ENCODE results near the gene PRRG4. TPM values are rescaled to one million over a fixed set of nuclear protein-coding genes. Genes with fewer than 3 reads are reported as not detected.
A peak's percentile ranks its signal among the peaks of the same experiment; 100 is the strongest.

PRRG4 gene
- total and polyA plus RNA-seq, 2 experiments from 2014 or later, result 3.0 to 12.1 TPM

GRCh38 chr11:32786811-32787210 lies 42.9 kb upstream of the PRRG4 start:
- Histone ChIP-seq H4K20me1 (ENCODE audit: insufficient read depth, poor library complexity, severe bottlenecking) (no peaks in the 10 kb centered on the region), H3K79me2 (no peaks in the 10 kb centered on the region), H3K4me3 (no peak overlapping the region), H3K9me3 (ENCODE audit: low read depth) (no peaks in the 10 kb centered on the region), H3K36me3 (replicated peaks; ENCODE audit: insufficient read depth, low read depth) (no peaks in the 10 kb centered on the region), H2AFZ (no peak overlapping the region), H3K4me2 (no peak overlapping the region), H3K27ac (no peak overlapping the region), H3K4me1 (ENCODE audit: insufficient read depth) (no peaks in the 10 kb centered on the region), H3K27me3 (no peaks in the 10 kb centered on the region), H3K9me2 (replicated peaks; ENCODE audit: insufficient read depth) (no peaks in the 10 kb centered on the region)
- no peak for DNase-seq (ENCODE audit: low spot score)
- TF ChIP-seq EZH2phosphoT487 (IDR thresholded peaks at IDR 0.05; ENCODE audit: low read depth, severe bottlenecking, unreplicated experiment), result no peak
- TF ChIP-seq EZH2 (IDR thresholded peaks at IDR 0.05; ENCODE audit: borderline replicate concordance), result no peak
- no peak for TF ChIP-seq CTCF (IDR thresholded peaks at IDR 0.05; ENCODE audit: poor library complexity)

GRCh38 chr11:32790916-32791315 lies 38.8 kb upstream of the PRRG4 start:
- no peak for TF ChIP-seq CTCF (IDR thresholded peaks at IDR 0.05; ENCODE audit: poor library complexity)
- TF ChIP-seq EZH2phosphoT487 (IDR thresholded peaks at IDR 0.05; ENCODE audit: low read depth, severe bottlenecking, unreplicated experiment), result no peak
- no peak for TF ChIP-seq EZH2 (IDR thresholded peaks at IDR 0.05; ENCODE audit: borderline replicate concordance)
- no peaks in the 10 kb centered on the region for H3K79me2 ChIP-seq
- H3K4me1 ChIP-seq (ENCODE audit: insufficient read depth), result no peaks in the 10 kb centered on the region
- no peak overlapping the region for H3K4me3 ChIP-seq
- no peaks in the 10 kb centered on the region for H3K36me3 ChIP-seq (replicated peaks; ENCODE audit: insufficient read depth, low read depth)
- H2AFZ ChIP-seq, result no peak overlapping the region
- H3K27me3 ChIP-seq, result no peaks in the 10 kb centered on the region
- no peaks in the 10 kb centered on the region for H3K9me2 ChIP-seq (replicated peaks; ENCODE audit: insufficient read depth)
- no peaks in the 10 kb centered on the region for H3K9me3 ChIP-seq (ENCODE audit: low read depth)
- H4K20me1 ChIP-seq (ENCODE audit: insufficient read depth, poor library complexity, severe bottlenecking), result no peaks in the 10 kb centered on the region
- DNase-seq (ENCODE audit: low spot score), result no peak
- H3K4me2 ChIP-seq, result no peak overlapping the region
- no peak overlapping the region for H3K27ac ChIP-seq
- 74% methylated on average over 1 of the region's 1 CpG for WGBS (ENCODE audit: low lambda C conversion rate, missing lambda C conversion rate)

GRCh38 chr11:32792111-32792947 lies 37.4 kb upstream of the PRRG4 start:
- WGBS (ENCODE audit: low lambda C conversion rate, missing lambda C conversion rate), result 38% methylated on average over 6 of the region's 6 CpGs
- H3K4me1 ChIP-seq (ENCODE audit: insufficient read depth), result no peaks in the 10 kb centered on the region
- no peaks in the 10 kb centered on the region for H3K79me2 ChIP-seq
- H3K27me3 ChIP-seq, result no peaks in the 10 kb centered on the region
- H3K9me3 ChIP-seq (ENCODE audit: low read depth), result no peaks in the 10 kb centered on the region
- no peaks in the 10 kb centered on the region for H3K9me2 ChIP-seq (replicated peaks; ENCODE audit: insufficient read depth)
- no peaks in the 10 kb centered on the region for H4K20me1 ChIP-seq (ENCODE audit: insufficient read depth, poor library complexity, severe bottlenecking)
- DNase-seq (ENCODE audit: low spot score), result no peak
- peak overlapping the region; percentile 63 for H3K4me2 ChIP-seq
- H3K4me3 ChIP-seq, result no peak overlapping the region
- H2AFZ ChIP-seq, result no peak overlapping the region
- H3K27ac ChIP-seq, result no peak overlapping the region
- H3K36me3 ChIP-seq (replicated peaks; ENCODE audit: insufficient read depth, low read depth), result no peaks in the 10 kb centered on the region
- no peak for TF ChIP-seq EZH2 (IDR thresholded peaks at IDR 0.05; ENCODE audit: borderline replicate concordance)
- no peak for TF ChIP-seq EZH2phosphoT487 (IDR thresholded peaks at IDR 0.05; ENCODE audit: low read depth, severe bottlenecking, unreplicated experiment)
- no peak for TF ChIP-seq CTCF (IDR thresholded peaks at IDR 0.05; ENCODE audit: poor library complexity)

Measured in hepatocyte (in vitro differentiated cells).